HFFc6 (cell line): ENCODE results near the gene SMNDC1. TPM values are rescaled to one million over a fixed set of nuclear protein-coding genes. Genes with fewer than 3 reads are reported as not detected.

ENCODE experiments used
- DNase-seq: peaks from one replicate; pipeline ENCODE4 v3.0.0-alpha.2; 2018
- H3K27ac Mint-ChIP-seq: 2 replicates; pipeline ENCODE4 v1.8.0; 2020; ENCODE audit warnings: mild to moderate bottlenecking, mixed read lengths
- H3K27me3 Mint-ChIP-seq: 2 replicates; pipeline ENCODE4 v1.8.0; 2021; ENCODE audit warnings: mild to moderate bottlenecking, moderate library complexity, mixed read lengths; ENCODE audit not compliant: insufficient read depth
- H3K36me3 Mint-ChIP-seq: 2 replicates; pipeline ENCODE4 v1.8.0; 2021; ENCODE audit warnings: low read depth, mixed read lengths
- H3K4me1 Mint-ChIP-seq: 2 replicates; pipeline ENCODE4 v1.8.0; 2020; ENCODE audit warnings: low read depth, mixed read lengths
- H3K4me3 Mint-ChIP-seq: 2 replicates; pipeline ENCODE4 v1.8.0; 2020; ENCODE audit warnings: mild to moderate bottlenecking, moderate library complexity, mixed read lengths
- H3K9me3 Mint-ChIP-seq: 2 replicates; pipeline ENCODE4 v1.8.0; 2020; ENCODE audit warnings: mild to moderate bottlenecking, mixed read lengths
- CTCF ChIP-seq: fragments of 200-600 bp; sonication (generic); IDR thresholded peaks from 2 replicates; pipeline ENCODE4 v1.5.0; 2021; ENCODE audit warnings: antibody characterized with exemption, mild to moderate bottlenecking
- long read RNA-seq: library from polyadenylated mRNA; unstranded; transcript quantifications from one replicate; pipeline ENCODE4 v2.0.0, GENCODE V29; 2019
- total RNA-seq, 6 experiments: library from RNA; stranded (reverse); fragmentation: NEBNext Ultra II Directional; extraction: Animal tissue kit (Norgen Biotek cat#: 25700); gene quantifications; 2 replicates in 1 of 6; 3 replicates in 5 of 6; pipeline ENCODE4 v1.2.3, GENCODE V29; 2021

SMNDC1 gene
- total RNA-seq: 10 to 100 TPM; 31.5 to 37.5 (median 34.8) TPM
- long read RNA-seq, full-length matches to known transcripts: 24 of 40 reads
- long read RNA-seq, partial matches to known transcripts: 4 of 40 reads
- long read RNA-seq, other reads (novel, unspliced or antisense): 12 of 40 reads

- H3K36me3 Mint-ChIP-seq: peaks cover 33% of the 10 kb centered on the region
- H3K27ac Mint-ChIP-seq: peak within 1 kb of the TSS; percentile 94
- H3K9me3 Mint-ChIP-seq: no peaks in the 10 kb centered on the region
- H3K4me1 Mint-ChIP-seq: peaks cover 62% of the 10 kb centered on the region
- H3K4me3 Mint-ChIP-seq: peak within 1 kb of the TSS; percentile 99
- H3K27me3 Mint-ChIP-seq: no peaks in the 10 kb centered on the region
- DNase-seq: peak; percentile 97
- no peak for TF ChIP-seq CTCF
Observed at GRCh38 chr10:110304780-110305421, at the start of gene SMNDC1. TSS of gene SMNDC1 (minus strand) at chr10:110304920. CDS start at chr10:110303587, 1,333 bp downstream.

GRCh38 chr10:110354322-110354766 lies 49.6 kb upstream of the SMNDC1 start:
- H3K4me1 Mint-ChIP-seq: peaks cover 95% of the 10 kb centered on the region
- no peaks in the 10 kb centered on the region for H3K9me3 Mint-ChIP-seq
- peak; percentile 91 for TF ChIP-seq CTCF

GRCh38 chr10:110353244-110354119 lies 48.8 kb upstream of the SMNDC1 start:
- no peak for TF ChIP-seq CTCF
- Mint-ChIP-seq H3K27ac (peak overlapping the region; percentile 99), H3K27me3 (peaks cover 3% of the 10 kb centered on the region), H3K4me3 (peak overlapping the region; percentile 86), H3K9me3 (no peaks in the 10 kb centered on the region), H3K4me1 (peaks cover 87% of the 10 kb centered on the region), H3K36me3 (peaks cover 4% of the 10 kb centered on the region; the same call in 1 of the 2 replicates)
- peak; percentile 96 for DNase-seq

More at GRCh38 chr10:110354322-110354766, 49.6 kb upstream of the SMNDC1 start:
- peak overlapping the region; percentile 99 for H3K27ac Mint-ChIP-seq
- DNase-seq: peak; percentile 87
- H3K36me3 Mint-ChIP-seq: peaks cover 4% of the 10 kb centered on the region; the same call in 1 of the 2 replicates
- H3K4me3 Mint-ChIP-seq: peak overlapping the region; percentile 86
- H3K27me3 Mint-ChIP-seq: peaks cover 3% of the 10 kb centered on the region

GRCh38 chr10:110352930-110353243 lies 48.2 kb upstream of the SMNDC1 start:
- peaks cover 81% of the 10 kb centered on the region for H3K4me1 Mint-ChIP-seq
- DNase-seq: no peak
- peak overlapping the region; percentile 99 for H3K27ac Mint-ChIP-seq
- H3K9me3 Mint-ChIP-seq: no peaks in the 10 kb centered on the region
- H3K27me3 Mint-ChIP-seq: peaks cover 3% of the 10 kb centered on the region
- H3K36me3 Mint-ChIP-seq: peaks cover 4% of the 10 kb centered on the region; the same call in 1 of the 2 replicates
- TF ChIP-seq CTCF: no peak
- peak overlapping the region; percentile 86 for H3K4me3 Mint-ChIP-seq

- Mint-ChIP-seq H3K9me3 (no peaks in the 10 kb centered on the region), H3K27me3 (peaks cover 3% of the 10 kb centered on the region; the same call in 1 of the 2 replicates), H3K27ac (peak overlapping the region; percentile 15; the same call in 1 of the 2 replicates), H3K36me3 (peaks cover 4% of the 10 kb centered on the region; the same call in 1 of the 2 replicates), H3K4me3 (no peak overlapping the region), H3K4me1 (peaks cover 65% of the 10 kb centered on the region)
- no peak for TF ChIP-seq CTCF
- DNase-seq: peak; percentile 20
Observed at GRCh38 chr10:110350812-110351211, 46.1 kb upstream of the SMNDC1 start.
